ENCODE results near the gene ST3GAL4.
"Not testable (repeated sequence)": the region's sequence is repeated elsewhere in the genome, so short reads cannot be mapped to it uniquely, and the experiment has no call there.

Gene ST3GAL4

DNA sequence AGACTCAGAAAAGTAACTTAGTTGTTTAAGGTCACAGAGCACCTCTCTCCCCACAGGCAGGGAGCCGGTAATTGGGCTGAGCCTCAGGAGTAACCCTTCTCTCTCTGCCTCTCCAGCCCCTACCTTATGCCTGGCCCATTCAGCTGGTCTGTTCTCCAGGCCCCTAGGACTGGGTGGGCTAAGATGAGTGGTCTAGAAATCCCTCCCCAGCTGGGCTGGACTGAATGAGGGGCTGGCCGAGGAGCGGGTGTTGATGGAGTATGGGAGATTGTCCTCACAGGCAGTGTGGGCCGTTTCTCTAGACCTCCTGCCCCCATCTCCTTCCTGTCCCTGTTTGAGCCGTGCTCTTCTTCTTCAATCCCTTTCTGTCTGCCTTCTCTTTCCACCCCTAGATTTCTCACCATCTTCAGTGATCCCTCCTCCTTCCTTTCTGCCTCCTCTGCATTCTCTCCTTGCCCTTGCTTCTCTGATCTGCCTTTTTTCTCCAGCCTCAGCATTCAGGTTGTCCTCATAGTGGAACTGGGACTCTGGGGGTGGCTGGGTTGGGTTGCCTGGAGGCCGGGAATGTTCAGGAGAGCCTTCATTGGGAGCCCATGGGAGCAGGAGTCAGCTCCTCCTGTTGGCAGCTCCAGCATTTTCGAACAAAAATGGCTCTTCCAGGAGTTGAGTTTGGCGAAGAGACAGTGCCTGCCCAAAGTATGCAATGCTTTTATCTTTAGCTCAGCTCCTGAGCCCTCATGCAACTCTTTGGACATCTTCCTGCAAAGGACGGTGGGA lies 7.6 kb downstream of the ST3GAL4 start:
- no peak for DNase-seq (ENCODE audit: low read depth in 2 of 2, low spot score in 1 of 2)

DNA sequence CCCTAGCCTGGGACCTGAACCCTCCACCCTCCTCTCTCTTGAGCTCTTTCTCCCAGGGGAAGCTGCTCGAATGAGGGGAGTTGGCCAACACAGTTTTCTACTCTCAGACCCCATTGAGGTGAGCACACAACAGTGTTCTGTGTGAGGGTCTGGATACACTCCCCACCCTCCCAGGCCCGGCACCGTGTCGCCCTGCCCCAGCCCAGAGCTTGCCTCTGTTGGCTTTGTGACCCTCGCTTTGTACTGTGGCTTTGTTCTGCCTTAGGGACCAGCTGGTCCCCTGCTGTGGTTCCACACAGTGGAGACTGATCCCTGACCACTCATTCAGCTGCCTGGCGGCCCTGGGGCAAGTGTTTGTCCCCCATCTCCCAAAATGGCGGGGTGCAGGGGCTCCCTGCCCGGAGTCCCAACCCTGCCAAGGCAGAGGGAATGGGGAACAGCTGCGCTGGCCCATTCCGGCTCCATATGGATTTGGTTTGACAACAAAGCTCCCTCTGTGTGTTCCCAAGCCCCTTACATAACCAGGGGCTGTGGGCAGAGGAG lies 8.3 kb downstream of the ST3GAL4 start:
- no peak for DNase-seq (ENCODE audit: low read depth in 2 of 2, low spot score in 1 of 2)

DNA sequence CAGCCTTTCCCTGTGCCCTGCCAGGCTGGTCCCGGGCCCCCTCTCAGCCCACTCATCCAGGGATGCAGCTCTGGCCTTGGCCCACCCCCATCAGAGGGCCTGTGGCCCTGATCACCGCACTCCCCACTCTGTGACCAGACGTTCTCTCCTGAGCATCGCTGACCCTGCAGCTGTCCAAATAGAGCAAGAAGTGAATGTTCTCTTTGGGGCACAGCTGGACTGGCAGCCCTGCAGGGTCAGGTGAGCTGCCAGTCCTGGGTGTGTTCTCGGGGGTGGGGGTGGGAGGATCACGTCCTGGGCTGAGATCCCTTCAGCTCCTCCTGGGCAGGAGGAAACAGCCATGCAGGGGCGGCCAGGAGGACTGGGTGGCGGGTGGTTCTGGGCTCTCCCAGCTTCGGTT lies 9.2 kb downstream of the ST3GAL4 start:
- DNase-seq (ENCODE audit: low read depth in 2 of 2, low spot score in 1 of 2), result not testable (repeated sequence)

DNA sequence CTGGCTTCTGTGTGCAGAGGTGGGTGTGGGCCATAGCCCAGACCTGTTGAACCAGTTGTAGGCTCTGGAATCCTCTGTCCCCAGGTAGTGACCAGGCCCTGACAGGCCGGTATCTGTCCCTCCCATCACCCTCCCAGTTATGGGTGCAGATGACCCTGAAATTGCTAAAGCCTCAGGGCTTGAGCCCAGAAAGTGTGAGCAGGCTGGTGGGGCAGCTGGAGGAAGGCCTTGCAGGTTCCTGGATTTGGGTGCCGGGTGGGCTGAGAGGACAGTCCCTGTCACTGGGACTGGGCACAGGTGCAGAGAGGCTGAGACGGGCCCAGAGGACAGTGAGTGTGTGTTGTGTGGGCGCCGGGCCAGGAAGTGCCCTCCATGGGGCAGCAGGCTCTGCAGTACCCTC lies 10.0 kb downstream of the ST3GAL4 start:
- not testable (repeated sequence) for DNase-seq (ENCODE audit: low read depth in 2 of 2, low spot score in 1 of 2)

DNA sequence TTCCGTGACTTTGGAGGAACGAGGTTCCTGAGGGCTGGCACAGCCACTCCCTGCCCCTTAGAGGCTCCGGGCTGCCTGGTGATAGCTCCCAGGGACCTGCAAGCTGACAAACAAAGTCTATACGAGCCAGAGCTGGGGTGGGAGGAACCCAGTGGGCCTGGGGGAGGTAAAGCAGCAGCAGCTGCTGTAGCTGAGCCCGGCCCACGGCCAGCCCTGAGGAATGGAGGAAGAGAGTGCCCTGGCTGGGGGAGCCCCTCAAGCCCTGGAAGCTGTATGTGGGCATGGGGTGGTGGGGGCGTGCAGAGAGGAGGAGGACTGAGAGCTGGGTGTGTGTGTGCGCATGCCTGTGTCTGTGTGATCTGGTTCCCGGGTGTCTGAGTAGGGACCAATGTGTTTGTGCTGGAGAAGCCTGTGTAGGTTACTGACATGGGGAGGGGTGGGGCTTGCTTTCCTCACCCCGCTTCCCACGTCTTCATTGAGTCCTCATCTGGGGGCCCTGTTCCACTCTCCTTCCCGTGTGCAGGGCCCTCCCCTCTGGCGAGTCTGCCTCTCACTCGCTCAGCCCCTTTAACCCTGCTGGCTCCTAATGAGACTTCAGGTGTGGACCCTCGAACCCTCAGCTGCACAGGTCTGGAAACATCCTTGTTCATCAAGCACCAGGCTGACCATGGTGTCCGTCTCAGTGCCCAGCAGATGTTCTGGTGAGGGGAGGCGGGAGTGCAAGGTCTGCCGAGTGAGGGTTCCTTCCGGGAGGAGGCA lies 10.8 kb downstream of the ST3GAL4 start:
- no peak for DNase-seq (ENCODE audit: low read depth in 2 of 2, low spot score in 1 of 2)

DNA sequence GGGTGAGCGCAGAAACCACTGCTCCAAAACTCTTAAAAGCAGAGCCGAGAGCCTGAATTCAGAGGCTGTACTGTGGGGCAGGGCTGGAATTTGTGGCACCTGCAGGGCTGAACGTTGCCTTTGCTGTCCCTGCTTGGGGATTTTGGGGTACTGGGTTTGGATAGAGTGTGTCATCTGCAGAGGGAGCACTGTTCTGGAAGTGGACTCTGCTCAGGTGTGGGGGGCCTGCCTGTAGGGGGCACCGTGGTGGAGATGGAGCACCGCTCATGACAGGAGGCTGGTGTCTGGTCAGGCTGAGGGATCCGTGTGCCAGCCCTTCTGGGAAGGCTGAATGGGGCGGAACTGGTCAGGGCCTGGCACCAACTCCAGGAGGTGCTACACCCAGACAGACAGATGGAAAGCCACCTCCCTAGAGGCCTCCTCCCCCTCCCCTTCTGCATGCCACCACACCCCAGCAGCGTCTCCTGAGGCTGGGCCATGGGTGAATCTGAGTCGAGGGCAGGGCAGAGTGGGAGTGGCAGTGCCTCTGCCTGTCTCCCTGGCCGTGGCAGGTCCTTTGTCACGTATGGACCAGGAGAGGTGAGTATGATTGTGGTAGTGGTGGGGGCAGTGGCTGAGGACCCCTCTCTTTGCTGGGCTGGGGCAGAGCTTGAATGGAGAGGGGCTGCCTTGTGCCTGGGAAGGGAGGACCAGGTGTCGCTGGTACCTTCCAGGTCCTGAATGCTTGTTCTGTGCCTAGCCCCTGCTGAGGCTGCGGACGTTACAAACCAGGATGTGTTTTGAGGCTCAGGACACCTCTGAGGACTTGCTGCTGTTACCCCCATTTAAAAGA lies 11.6 kb downstream of the ST3GAL4 start:
- not testable (repeated sequence) for DNase-seq (ENCODE audit: low read depth in 2 of 2, low spot score in 1 of 2)

DNA sequence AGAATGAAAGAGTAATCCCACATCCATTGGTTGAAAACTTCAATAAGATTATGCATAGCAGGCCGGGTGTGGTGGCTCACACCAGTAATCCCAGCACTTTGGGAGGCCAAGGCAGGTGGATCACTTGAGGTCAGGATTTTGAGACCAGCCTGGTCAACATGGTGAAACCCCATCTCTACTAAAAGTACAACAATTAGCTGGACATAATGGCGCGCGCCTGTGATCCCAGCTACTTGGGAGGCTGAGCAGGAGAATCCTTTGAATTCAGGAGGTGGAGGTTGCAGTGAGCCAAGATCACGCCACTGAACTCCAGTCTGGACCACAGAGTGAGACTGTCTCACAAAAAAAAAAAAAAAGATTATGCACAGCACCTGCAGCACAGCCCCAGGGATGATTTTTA lies 12.3 kb downstream of the ST3GAL4 start:
- not testable (repeated sequence) for DNase-seq (ENCODE audit: low read depth in 2 of 2, low spot score in 1 of 2)

DNA sequence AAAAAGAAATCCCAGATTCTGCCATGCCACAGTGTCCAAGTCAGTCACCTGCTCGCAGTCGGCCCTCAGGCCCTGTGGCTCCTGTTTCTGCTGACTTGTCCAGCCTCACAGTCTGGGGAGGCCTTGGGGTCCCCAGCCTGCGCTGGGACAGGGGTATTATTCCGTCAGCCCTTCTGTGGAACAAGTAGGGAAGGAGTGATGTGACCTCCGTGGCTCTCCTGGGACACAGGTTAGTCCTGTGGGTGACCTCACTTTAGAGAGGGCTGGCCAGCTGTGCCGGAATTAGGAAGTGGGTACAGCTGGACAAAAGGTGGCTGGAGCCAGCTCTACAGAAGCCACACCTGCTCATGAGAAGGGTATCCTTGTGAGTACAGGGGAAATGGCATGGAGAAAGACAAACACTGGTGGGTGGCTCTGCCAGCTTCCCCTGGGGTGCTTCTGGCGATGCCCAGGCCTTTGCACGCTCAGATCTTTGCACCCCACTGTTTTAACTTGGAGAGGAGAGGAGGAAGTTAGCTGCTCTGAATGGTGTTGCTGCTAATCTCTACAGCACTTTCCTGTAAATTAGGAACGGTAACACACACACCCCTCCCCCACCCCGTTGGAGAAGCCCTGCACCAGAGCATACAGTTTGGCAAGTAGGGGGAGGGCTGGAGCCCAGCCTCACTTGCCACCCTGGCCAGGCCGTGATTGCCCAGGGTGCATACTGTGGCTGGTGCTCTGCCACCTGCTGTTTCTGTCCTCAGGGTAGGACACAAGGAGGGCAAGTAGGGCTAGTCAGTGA lies 13.0 kb downstream of the ST3GAL4 start:
- DNase-seq (ENCODE audit: low read depth in 2 of 2, low spot score in 1 of 2), result not testable (repeated sequence)

DNA sequence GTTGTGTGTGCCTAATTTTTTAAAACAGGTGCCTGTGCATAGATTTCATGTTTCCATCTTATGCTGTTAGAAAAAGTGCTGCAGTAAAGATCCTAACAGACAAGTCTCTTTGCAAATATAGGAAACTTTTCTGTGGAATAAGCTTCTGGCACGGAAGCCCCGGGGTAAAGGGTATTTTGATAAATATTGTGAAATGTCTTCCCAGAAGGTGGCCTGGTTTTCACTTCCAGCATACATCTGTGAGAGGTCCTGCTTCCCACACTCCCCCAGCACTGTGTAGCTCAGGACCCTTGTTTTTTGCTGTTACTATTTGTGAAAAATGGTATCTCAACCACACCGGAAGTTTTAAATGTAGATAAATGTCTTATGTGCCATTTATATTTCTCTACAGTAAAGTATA lies 14.5 kb downstream of the ST3GAL4 start:
- no peak for DNase-seq (ENCODE audit: low read depth in 2 of 2, low spot score in 1 of 2)

DNA sequence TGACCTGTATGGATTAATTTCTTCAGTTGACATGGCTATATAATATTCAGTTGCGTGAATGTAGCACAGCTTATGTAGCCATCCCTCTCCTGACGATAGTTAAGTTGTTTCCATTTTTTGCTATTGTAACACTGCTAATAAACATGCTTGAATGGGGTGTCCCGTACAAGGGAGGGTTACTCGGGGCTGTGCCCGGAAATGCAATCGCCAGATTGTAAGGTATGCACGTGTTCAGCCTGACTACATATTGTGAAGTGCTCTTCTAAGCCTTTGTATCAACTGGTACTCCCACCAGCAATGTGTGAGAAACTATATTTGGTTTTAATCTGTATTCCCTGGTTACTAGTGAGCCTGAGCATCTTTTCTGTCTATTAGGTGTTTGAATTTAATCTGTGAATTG lies 16.1 kb downstream of the ST3GAL4 start:
- DNase-seq (ENCODE audit: low read depth in 2 of 2, low spot score in 1 of 2), result no peak

DNA sequence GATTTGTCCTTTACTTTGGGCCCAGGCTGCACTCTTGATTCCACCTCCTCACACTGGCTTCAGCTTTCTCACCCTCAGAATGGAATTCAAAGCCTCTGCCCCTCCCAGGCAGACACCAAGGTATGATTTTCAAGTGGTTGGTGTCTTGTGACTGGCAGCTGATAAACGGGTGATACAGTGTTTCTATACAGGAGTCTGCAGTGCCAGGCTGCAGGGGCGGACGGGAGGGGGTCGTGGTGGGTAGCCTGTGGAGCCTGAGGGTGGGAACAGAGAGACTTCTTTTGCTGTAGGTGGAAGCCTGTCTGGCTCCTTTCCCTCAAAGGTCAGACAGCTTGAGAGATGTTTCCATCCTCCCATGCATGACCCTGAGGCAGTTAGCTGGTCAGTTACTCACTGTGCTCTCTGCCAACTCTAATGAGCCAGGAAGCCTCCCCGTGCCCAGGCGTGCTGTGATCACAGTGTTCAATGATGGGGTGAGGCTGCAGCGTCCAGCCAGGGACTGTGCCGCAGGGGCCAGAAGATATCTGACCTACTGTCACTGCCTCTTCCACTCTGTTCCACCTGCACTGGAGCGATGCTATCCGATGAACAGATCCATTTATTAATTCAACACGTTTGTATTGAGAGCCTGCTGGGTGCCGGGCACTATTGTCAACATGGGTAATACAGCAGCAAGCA lies 18.0 kb downstream of the ST3GAL4 start:
- not testable (repeated sequence) for DNase-seq (ENCODE audit: low read depth in 2 of 2, low spot score in 1 of 2)

DNA sequence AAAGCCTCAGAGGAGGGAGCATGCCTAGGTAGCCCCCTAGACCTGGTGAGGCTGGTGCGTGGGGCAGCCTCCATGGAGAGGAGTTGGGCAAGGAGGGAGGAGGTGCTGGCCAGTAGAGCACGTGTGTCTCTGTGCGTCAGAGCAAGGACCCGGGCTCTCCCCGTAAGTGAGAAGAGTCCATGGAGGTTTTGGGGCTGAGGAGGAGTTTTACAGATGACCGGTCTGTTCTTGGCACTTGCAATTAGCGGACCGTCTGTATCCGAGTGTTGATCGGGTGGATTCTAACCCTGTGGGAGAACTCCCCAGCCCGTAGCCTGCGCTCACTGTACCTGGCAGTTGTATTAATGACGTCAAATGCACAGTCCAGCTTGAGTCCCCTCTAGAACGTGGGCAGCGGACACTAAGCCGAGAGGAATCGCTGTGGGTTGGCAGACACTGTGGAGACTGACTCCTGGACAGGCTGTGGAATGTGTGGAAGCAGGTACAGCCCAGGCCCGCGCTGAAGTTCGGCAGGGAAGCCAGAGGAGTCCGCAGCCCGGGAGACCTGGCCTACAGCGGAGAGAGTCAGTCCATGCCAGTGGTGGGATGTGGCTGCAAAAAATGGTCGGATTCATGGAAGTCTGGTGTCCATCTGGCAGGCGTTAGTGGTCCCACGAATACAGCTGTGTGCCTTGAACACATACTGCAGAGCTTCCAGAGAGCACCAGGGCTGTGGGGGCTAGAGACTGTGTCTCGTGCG lies 19.2 kb downstream of the ST3GAL4 start:
- not testable (repeated sequence) for DNase-seq (ENCODE audit: low read depth in 2 of 2, low spot score in 1 of 2)

DNA sequence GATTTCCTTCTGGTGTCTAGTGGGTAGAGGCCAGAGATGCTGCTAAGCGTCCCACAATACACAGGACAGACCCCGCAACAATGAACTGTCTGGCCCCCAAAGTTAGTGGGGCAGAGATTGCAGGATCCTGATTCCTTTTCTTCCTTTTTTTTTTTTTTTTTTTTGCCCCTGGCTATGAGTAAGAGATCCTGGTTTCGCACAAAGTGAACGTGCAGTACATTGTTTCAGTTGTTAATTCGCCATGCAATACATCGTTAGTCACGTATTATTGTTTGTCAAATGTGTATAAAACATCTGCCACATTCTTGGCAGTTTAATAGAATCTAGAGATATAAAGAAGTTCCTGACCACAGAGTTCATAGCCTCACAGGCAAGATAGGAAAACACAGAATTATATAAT lies 20.2 kb downstream of the ST3GAL4 start:
- DNase-seq (ENCODE audit: low read depth in 2 of 2, low spot score in 1 of 2), result no peak

DNA sequence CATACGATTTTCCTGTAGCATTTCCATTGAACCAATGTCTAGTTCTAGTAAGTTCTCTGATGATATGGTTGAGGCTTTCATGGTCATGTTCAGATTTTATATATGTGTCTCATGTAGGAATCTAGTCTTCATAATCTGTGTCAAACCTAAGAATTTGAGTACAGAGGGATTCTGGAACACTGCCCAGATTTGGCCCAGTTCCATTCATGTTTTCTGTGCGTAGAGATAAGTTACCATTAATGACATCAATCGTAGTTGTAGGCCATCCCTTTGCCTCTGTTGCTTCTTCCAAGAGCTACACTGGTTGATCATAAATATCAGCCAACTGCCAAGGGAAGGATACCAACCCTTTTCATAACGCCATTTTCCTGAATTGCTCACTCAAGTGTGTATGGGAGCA lies 23.3 kb downstream of the ST3GAL4 start:
- no peak for DNase-seq (ENCODE audit: low read depth in 2 of 2, low spot score in 1 of 2)

DNA sequence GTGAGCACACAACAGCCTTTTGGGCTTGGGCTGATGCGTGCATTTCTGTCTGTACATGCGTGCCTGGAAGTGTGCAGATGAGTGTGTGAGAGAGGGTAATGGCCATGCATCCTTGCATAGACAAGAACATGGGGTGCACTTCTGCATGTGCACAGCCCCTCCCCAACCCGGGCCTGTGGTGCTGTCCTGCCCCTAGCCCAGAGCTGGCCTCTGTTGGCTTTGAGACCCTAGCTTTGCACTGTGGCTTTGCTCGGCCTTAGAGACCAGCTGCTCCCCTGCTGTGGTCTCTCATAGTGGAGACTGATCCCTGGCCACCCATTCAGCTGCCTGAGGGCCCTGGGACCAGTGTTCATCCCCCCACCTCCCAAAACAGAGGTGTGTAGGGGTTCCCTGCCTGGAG lies 25.4 kb downstream of the ST3GAL4 start:
- no peak for DNase-seq (ENCODE audit: low read depth in 2 of 2, low spot score in 1 of 2)

DNA sequence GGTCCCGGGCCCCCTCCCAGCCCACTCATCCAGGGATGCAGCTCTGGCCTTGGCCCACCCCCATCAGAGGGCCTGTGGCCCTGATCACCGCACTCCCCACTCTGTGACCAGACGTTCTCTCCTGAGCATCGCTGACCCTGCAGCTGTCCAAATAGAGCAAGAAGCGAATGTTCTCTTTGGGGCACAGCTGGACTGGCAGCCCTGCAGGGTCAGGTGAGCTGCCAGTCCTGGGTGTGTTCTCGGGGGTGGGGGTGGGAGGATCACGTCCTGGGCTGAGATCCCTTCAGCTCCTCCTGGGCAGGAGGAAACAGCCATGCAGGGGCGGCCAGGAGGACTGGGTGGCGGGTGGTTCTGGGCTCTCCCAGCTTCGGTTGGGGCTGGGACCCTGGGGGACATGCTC lies 26.5 kb downstream of the ST3GAL4 start:
- not testable (repeated sequence) for DNase-seq (ENCODE audit: low read depth in 2 of 2, low spot score in 1 of 2)

DNA sequence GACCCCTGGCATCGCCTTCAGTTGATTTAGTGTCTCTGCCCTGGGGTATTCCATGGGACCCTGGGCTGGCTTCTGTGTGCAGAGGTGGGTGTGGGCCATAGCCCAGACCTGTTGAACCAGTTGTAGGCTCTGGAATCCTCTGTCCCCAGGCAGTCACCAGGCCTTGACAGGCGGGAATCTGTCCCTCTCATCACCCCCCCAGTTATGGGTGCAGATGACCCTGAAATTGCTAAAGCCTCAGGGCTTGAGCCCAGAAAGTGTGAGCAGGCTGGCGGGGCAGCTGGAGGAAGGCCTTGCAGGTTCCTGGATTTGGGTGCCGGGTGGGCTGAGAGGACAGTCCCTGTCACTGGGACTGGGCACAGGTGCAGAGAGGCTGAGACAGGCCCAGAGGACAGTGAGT lies 27.2 kb downstream of the ST3GAL4 start:
- DNase-seq (ENCODE audit: low read depth in 2 of 2, low spot score in 1 of 2), result not testable (repeated sequence)

DNA sequence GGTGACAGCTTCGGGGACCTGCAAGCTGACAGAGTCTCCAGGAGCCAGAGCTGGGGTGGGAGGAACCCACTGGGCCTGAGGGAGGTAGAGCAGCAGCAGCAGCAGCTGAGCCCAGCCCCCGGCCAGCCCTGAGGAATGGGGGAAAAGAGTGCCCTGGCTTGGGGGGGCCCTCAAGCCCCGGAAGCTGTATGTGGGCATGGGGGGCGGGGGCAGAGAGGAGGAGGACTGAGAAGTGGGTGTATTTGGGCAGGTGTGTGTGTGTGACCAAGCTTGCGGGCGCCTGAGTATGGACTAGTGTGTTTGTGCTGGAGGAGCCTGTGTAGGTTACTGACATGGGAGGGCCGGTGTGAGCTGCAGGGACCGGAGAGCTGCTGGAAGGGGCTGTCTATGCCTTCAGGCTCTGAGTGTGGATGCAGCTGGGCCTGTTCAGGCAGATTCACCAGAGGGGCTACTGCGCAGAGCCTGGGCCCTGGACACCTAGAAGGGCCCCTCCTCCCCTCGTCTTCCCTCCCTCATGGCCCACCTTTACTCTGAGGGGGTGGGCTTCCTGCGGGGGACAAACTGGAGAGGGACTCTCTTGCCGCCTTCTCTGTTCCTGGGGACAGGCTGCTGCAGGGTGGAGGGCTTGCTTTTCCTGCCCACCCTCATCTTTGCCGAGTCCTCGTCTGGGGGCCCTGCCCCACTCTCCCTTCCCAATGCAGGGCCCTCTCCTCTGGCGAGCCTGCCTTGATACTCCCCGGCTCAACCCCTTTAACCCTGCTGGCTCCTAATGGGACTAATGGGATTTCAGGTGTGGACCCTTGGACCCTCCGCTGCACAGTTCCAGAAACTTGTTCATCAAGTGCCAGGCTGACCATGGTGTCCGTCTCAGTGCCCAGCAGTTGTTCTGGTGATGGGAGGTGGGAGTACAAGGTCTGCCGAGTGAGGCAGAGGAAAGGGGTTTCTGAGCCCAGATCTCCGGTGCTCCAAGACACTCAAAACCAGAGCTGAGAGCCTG lies 28.2 kb downstream of the ST3GAL4 start:
- DNase-seq (ENCODE audit: low read depth in 2 of 2, low spot score in 1 of 2), result no peak

All from stimulated activated CD8-positive, alpha-beta memory T cell treated with anti-CD3 and anti-CD28 coated beads, Interleukin-4, amount 100 ng/mL, for 4 hours (primary cell).